Muscle of leg (tissue), 11 donors: ENCODE measurements around the gene ZNF778. TPM values are rescaled to one million over a fixed set of nuclear protein-coding genes. Genes with fewer than 3 reads are reported as not detected.
"Not testable (repeated sequence)": the region's sequence is repeated elsewhere in the genome, so short reads cannot be mapped to it uniquely, and the experiment has no call there.

Source experiments
- DNase-seq: peaks from one replicate; pipeline ENCODE4 v3.0.0; 2013
- H3K27ac ChIP-seq: one replicate; pipeline ENCODE4 v1.5.1; 2013; ENCODE audit warnings: mild to moderate bottlenecking, low read length, control low read depth
- H3K27me3 ChIP-seq: one replicate; pipeline ENCODE4 v1.6.1; 2013; ENCODE audit warnings: low read length; ENCODE audit not compliant: control insufficient read depth, insufficient read depth
- H3K36me3 ChIP-seq: one replicate; pipeline ENCODE4 v1.6.1; 2013; ENCODE audit warnings: low read length; ENCODE audit not compliant: control insufficient read depth, insufficient read depth
- H3K4me1 ChIP-seq: one replicate; pipeline ENCODE4 v1.6.1; 2013; ENCODE audit warnings: low read length; ENCODE audit not compliant: control insufficient read depth, insufficient read depth
- H3K4me3 ChIP-seq: one replicate; pipeline ENCODE4 v1.5.1; 2013; ENCODE audit warnings: low read length, control low read depth
- H3K9me3 ChIP-seq: replicated peaks from 2 replicates; pipeline ENCODE4 v1.6.1; 2013; ENCODE audit warnings: low read depth, low read length; ENCODE audit not compliant: control insufficient read depth
- WGBS: methylation state at CpG from one replicate; pipeline ENCODE4 v1.1.5; 2013; ENCODE audit warnings: missing lambda C conversion rate; ENCODE audit not compliant: insufficient coverage; 5-methylcytosine and 5-hydroxymethylcytosine counted together
- polyA plus RNA-seq, 8 donors: library from polyadenylated mRNA; unstranded; fragments of 120-200 nt; gene quantifications; one replicate each; pipeline versions ENCODE4 v1.2.1 to v1.2.3, GENCODE V29; 2013; ENCODE audit warnings: inconsistent platforms in 1 of 8, low replicate concordance in 1 of 8; ENCODE audit not compliant: insufficient read length in 8 of 8, insufficient read depth in 1 of 8
- total RNA-seq: library from RNA; stranded (reverse); fragments of 120-200 nt; gene quantifications from one replicate; pipeline ENCODE4 v1.2.4, GENCODE V29; 2013

The ZNF778 gene
- total and polyA plus RNA-seq, 9 donors: 4.6 to 7.7 (median 5.6) TPM

DNA sequence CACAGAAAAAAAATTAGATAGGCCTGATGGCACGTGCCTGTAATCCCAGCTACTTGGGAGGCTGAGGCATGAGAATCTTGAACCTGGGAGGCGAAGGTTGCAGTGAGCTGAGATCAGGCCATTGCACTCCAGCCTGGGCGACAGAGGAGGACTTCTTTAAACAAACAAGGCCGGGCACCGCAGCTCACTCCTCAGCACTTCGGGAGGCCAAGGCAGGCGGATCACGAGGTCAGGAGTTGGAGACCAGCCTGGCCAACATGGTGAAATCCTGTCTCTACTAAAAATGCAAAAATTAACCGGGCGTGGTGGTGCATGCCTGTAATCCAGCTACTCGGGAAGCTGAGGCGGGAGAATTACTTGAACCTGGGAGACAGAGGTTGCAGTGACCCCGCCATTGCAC, 26.8 kb downstream of the ZNF778 start:
- not testable (repeated sequence) for H3K4me3 ChIP-seq, DNase-seq, H3K9me3 ChIP-seq, H3K36me3 ChIP-seq, H3K27ac ChIP-seq, H3K4me1 ChIP-seq
- H3K27me3 ChIP-seq: peaks cover 19% of the 10 kb centered on the region
- 71% methylated on average over 12 of the region's 13 CpGs for WGBS

DNA sequence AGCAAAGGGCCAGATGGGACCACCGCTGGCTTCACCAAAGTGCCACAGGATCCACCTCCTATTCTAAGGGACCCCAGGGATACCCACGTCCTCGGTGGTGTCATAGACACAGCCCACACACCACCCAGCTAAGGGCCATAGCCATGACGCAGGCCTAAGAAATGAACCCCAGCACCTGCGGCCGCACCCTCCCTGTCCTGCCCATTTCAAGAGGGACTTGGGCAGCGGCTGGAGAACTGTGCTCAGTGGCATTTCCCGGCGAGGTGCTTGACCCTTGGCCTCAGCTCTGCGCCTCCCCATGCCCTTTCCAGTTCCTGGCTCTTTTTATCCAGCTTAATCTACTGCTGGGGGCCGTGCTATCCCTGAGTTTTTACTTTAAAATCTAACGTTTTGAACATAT, 27.3 kb downstream of the ZNF778 start:
- H3K4me3 ChIP-seq: no peak overlapping the region
- DNase-seq: no peak
- WGBS: 61% methylated on average over 9 of the region's 12 CpGs
- peaks cover 4% of the 10 kb centered on the region for H3K9me3 ChIP-seq
- H3K36me3 ChIP-seq: no peaks in the 10 kb centered on the region
- no peak overlapping the region for H3K27ac ChIP-seq
- H3K4me1 ChIP-seq: peaks cover 9% of the 10 kb centered on the region
- peaks cover 19% of the 10 kb centered on the region for H3K27me3 ChIP-seq

DNA sequence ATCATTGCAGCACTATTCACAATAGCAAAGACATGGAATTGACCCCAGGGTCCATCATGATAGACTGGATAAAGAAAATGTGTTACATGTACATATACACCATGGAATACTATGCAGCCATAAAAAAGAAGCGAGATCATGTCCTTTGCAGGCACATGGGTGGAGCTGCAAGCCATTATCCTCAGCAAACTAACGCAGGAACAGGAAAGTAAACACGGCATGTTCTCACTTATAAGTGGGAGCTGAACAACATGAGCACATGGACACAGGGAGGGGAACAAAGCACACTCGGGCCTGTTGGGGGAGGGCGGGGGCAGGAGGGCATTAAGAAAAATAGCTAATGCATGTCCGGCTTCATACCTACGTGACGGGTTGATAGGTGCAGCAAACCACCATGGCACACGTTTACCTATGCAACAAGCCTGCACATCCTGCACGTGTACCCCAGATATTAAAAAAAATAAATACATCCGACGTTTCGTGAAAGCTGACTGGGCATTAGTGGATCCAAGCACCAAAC, 28.9 kb downstream of the ZNF778 start:
- H3K36me3 ChIP-seq: no peaks in the 10 kb centered on the region
- H3K27me3 ChIP-seq: peaks cover 19% of the 10 kb centered on the region
- DNase-seq: no peak
- H3K27ac ChIP-seq: no peak overlapping the region
- H3K9me3 ChIP-seq: peaks cover 4% of the 10 kb centered on the region
- H3K4me3 ChIP-seq: peak overlapping the region; percentile 27
- peaks cover 9% of the 10 kb centered on the region for H3K4me1 ChIP-seq
- WGBS: 51% methylated on average over 6 of the region's 13 CpGs

DNA sequence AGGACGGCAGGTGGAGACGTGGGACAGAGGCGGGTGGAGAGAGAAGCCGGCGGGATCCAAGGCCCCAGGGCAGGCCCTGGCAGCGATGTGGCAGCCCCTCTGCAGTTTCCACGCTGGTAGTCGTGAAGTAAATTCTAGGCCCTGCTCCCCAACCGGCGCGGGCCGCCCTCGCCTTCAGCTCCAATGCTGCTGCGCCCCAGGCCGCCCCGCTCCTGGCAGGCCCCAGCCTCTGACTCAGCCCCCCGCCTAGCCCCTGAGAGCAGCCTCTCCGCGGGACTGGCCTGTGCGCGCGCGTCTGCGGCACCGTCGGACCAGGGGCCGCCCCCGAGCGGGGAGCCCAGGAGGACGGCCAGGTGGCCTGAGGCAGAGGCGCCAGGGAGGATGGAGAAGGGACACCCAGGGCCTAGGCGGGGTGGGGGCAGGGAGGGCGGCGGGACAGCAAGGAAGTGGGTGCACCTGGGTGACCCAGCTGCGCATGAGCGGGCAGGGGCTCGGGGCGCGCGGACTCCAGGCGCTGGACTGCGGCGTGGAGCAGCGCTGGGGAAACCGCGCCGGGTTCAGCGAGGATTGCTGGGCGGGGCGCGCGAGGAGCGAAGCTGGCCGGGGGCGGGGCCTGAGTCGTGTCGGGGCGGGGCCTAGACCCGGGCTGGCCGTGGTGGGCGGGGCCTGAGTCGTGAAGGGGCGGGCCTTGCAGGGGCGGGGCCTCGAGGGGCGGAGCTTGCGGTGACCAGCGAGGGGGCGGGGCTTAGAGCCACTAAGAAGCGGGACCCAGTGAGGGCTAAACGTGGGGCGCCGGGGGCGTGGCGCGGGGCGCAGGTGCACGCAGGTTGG, 29.6 kb downstream of the ZNF778 start:
- H3K27ac ChIP-seq: no peak overlapping the region
- peaks cover 5% of the 10 kb centered on the region for H3K4me1 ChIP-seq
- H3K36me3 ChIP-seq: no peaks in the 10 kb centered on the region
- 2% methylated on average over 76 of the region's 78 CpGs for WGBS
- peak overlapping the region; percentile 27 for H3K4me3 ChIP-seq
- H3K9me3 ChIP-seq: peaks cover 4% of the 10 kb centered on the region
- peak; percentile 70 for DNase-seq
- H3K27me3 ChIP-seq: peaks cover 19% of the 10 kb centered on the region

DNA sequence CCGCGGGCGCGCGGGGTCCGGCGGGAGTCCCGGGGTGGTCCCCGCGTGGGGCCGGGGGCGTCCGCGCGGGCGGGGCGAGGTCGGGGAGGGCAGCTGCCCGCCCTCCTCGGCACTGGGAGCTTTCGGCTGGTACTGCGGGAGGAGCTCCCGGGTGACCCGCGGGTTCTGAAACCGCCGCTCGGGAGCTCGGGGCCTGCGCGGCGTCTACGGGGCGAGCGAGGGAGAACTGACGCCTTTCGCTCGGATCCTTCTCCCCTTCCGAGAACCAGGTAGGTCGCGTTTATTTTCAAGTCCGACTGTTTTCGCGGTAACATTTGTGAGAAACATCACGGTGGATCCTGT, 30.2 kb downstream of the ZNF778 start:
- peak overlapping the region; percentile 25 for H3K4me3 ChIP-seq
- 1% methylated on average over 30 of the region's 45 CpGs for WGBS
- H3K27me3 ChIP-seq: peaks cover 19% of the 10 kb centered on the region
- not testable (repeated sequence) for H3K36me3 ChIP-seq, DNase-seq, H3K4me1 ChIP-seq, H3K27ac ChIP-seq, H3K9me3 ChIP-seq

DNA sequence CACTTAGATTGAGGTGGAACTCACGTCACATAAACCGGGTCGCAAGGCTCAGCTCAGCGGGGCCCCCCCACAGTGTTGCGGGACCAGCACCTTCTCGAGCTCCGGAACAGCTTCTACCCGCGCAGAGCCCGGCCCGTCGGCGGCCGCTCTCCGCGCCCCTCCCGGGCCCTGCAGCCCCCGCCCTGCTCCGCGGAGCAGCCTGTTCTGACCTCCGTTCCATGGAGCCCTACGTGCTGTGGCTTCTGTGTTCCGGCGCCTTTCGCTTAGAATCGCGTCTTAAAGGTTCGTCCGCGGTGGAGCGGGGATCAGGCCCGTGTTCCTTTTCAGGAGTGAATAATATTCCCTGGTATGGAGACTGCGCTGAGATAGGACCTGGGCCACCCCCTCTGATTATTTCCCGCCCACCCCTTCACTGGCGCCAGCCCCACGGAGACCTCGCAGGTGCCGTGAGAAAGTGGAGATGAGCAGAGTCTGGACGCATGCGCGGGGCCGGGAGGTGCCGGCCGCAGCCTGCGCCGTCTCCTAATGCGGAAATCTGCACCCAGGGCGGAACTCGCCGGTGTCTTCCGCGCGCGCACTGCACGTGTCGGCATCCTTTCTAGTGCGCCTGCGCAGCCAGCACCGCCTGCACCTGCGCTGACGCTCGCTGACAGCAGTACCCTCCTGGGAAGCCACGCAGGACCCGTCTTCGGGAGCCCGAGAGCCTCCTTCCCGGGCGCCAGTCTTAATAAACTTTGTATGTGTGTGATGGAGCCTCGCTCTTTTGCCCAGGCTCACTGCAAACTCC, 30.9 kb downstream of the ZNF778 start:
- no peaks in the 10 kb centered on the region for H3K36me3 ChIP-seq
- no peak overlapping the region for H3K27ac ChIP-seq
- peaks cover 4% of the 10 kb centered on the region for H3K9me3 ChIP-seq
- H3K4me3 ChIP-seq: no peak overlapping the region
- DNase-seq: no peak
- 50% methylated on average over 52 of the region's 69 CpGs for WGBS
- H3K27me3 ChIP-seq: peaks cover 19% of the 10 kb centered on the region
- H3K4me1 ChIP-seq: peaks cover 5% of the 10 kb centered on the region

DNA sequence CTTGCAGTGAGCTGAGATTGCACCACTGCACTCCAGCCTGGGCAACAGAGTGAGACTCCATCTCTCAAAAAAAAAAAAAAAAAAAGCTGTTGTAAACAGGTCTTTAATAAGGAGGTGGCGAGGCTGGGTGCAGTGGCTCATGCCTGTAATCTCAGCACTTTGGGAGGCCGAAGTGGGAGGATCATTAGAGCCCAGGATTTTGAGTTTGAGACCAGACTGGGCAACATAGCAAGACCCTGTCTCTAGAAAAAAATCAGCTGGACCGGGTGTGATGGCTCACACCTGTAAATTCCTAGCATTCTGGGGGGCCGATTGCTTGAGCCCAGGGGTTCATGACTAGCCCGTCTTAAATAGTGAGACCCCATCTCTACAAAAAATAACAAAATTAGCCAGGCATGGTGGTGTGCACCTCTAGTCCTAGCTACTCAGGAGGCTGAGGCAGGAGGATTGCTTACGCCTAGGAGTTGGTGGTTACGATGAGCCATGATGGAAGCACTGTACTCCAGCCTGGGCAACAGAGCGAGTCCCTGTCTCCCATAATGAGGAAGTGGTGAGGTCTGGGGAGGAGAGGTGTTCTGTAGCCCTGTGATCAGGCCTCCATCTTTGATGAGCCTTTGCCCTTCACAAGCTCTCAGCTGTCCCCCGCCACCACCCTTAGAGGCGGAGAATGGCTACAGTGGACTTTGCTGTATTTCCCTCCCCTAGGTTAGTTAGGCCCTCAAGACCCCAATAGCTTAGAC, 36.2 kb downstream of the ZNF778 start:
- H3K36me3 ChIP-seq: no peaks in the 10 kb centered on the region
- no peak overlapping the region for H3K4me3 ChIP-seq
- peaks cover 10% of the 10 kb centered on the region for H3K4me1 ChIP-seq
- 94% methylated on average over 7 of the region's 10 CpGs for WGBS
- H3K9me3 ChIP-seq: peaks cover under 1% of the 10 kb centered on the region
- DNase-seq: no peak
- no peak overlapping the region for H3K27ac ChIP-seq
- H3K27me3 ChIP-seq: peaks cover 22% of the 10 kb centered on the region

DNA sequence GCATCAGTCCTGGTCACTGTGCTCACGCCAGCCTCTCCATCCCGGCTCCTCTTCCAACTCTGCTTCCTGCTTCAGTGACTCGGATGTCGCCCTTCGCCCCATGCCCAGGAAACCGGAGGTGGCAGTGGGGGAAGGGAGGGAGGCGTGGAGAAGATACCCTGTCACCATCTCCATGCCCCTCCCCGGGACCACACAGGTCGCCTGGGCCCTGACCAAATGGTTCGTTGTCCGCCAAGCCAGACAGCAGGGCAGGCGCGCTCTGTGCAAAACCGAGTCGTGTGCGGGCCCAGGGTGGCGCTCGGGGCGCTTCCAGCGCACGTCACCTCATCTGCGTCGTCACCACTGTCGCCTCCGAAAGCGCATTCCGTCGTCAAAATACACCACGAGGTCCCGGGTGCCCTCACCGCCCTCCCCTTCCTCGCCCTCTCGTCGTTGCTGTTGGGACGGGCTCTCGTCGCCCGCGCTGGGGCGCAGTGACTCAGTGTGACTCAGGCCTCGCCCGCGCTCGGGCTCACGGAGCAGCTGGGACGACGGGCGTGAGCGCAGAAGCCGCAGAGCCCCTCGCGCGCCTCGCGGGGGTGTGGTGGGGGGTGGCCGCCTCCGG, 39.2 kb downstream of the ZNF778 start:
- DNase-seq: peak; percentile 48
- peaks cover 10% of the 10 kb centered on the region for H3K4me1 ChIP-seq
- peaks cover 23% of the 10 kb centered on the region for H3K27me3 ChIP-seq
- 1% methylated on average over 45 of the region's 57 CpGs for WGBS
- no peaks in the 10 kb centered on the region for H3K36me3 ChIP-seq
- no peak overlapping the region for H3K27ac ChIP-seq
- H3K9me3 ChIP-seq: no peaks in the 10 kb centered on the region
- H3K4me3 ChIP-seq: peak overlapping the region; percentile 37

DNA sequence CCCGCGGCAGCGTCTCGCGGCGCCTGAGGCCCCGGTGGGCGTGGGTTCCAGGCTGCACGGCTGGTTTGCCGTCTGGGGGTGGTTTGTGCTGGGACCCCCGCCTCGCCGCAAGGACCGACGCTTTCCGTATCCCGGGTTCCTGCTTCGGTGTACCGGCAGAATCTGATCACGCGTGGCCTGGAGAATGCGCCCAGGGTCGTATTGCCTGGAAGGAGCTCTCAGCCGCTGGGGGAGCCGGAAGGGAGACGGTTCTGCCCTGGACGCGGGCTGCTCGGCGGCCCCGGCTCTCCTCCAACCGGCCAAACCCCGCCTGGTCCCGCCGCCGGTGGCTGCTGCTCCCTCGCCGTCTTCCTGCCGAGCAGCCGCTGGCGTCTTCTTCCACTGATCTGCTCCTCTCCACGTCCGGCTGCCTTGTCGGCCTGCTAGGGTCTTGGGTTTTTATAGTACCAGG, 39.8 kb downstream of the ZNF778 start:
- Histone ChIP-seq H3K36me3 (no peaks in the 10 kb centered on the region), H3K27me3 (peaks cover 23% of the 10 kb centered on the region), H3K4me1 (peaks cover 10% of the 10 kb centered on the region), H3K9me3 (peaks cover 2% of the 10 kb centered on the region), H3K27ac (no peak overlapping the region), H3K4me3 (peak overlapping the region; percentile 37)
- WGBS: 1% methylated on average over 30 of the region's 44 CpGs
- DNase-seq: no peak
